ENCODE measurements around the gene RND1.
A peak's percentile ranks its signal among the peaks of the same experiment; 100 is the strongest.
"Not testable (repeated sequence)": the region's sequence is repeated elsewhere in the genome, so short reads cannot be mapped to it uniquely, and the experiment has no call there.

Gene RND1

DNA sequence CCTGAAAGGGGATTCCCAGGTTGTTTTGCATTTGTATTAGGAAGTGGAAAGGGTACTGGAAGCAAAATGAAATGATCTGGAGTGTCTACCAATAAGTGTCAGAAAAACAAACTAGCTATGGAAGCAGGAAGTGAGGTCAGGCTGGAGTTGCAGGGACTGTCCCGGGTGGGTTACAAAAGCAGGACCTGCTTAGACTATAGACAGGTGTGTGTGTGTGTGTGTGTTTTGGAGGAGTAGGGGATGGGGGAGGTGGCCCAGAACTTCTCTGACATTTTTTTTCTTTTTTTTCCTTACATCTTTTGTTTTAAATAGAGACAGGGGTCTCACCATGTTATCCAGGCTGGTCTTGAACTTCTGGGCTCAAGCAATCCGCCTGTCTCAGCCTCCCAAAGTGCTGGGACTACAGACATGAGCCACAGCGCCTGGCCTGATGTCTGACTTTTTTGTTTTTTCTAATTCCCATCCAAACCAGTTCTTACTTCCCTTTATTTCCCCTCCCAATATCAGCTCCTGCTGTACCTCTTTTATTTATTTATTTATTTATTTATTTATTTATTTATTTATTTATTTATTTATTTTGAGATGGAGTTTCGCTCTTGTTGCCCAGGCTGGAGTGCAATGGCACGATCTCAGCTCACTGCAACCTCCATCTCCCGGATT is 512 bp upstream of the RND1 start:
- no peak for DNase-seq

DNA sequence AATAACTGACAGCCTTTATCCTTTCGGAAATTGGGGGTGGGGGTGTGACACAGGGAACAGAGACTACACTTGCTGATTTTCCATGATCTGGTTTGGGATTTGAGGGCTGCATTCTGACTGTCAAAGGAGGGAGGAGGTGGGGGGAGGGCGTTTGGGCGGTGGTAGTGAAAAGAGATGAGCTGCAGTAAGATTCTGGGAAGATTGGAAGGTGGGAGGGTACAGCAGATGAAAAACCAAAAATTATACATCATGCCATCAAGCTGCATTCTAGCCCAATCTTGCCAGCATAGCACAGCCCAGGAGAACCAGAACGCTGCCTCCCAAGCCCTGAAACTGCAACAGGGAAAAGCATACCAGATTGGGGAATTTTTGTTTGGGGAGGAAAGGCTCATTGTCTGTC is 2.4 kb downstream of the RND1 start:
- DNase-seq = no peak

DNA sequence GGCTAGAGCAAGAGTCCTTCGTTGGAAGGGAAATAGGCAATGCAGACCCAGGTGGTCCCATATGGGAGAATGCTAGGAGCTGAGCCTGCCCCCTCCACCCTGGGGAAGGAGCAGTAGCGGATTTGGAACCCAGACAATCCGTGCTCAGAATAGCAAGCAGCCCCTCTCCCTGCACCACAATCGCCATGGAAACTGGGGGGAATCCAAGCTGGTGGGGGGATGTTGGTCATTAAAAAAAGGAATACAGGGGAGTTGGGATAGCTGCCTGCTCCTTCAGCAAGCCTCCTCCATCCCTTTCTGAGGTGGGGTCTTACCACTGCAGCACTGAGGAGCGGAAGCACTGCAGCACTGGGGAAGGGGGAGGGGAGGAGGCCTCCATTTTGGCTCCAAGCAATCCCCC is 2.9 kb downstream of the RND1 start:
- no peak for DNase-seq

DNA sequence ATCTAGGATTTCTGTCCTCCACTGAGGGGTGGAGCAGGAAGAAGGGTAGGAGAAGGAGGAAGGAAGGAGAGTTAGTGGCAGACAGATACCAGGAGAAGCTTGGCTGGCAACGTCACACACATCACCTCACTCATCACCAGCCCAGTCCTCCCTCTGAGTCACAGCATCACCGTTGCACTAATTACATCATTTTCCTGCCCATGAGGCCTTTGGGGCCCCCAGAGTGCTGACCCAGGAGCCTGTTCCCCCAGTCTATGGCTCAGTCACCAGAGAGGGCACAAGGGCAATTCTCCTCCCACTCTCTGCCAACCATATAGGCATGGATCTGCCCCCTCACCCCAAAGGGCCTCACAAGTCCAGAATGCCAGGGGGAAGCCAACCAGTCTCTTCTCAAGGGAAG is 4.6 kb downstream of the RND1 start:
- no peak for DNase-seq

DNA sequence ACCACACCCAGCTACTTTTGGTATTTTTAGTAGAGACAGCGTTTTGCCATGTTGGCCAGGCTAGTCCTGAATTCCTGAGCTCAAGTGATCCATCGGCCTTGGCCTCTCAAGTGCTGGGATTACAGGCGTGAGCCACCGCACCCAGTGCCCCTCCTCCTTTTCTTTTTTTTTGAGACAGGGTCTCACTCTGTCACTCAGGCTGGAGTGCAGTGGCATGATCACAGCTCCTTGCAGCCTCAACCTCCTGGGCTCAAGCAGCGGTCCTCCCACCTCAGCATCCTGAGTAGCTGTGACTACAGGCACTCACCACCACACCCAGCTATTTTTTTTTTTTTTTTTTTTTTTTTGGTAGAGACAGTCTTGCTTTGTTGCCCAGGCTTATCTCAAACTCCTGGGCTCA is 5.4 kb downstream of the RND1 start:
- not testable (repeated sequence) for DNase-seq

DNA sequence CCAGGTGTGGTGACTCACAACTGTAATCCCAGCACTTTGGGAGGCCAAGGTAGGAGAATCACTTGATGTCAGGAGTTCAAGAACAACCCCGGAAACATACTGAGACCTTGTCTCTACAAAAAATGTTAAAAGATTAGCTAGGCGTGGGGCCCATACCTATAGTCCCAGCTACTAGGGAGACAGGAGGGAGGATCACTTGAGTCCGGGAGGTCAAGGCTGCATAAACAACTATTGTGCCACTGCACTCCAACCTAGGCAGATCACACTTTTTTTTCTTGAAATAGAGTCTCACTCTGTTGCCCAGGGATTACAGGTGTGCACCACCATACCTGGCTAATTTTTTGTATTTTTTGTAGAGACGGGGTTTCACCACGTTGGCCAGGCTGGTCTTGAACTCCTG is 6.1 kb downstream of the RND1 start:
- DNase-seq = no peak

DNA sequence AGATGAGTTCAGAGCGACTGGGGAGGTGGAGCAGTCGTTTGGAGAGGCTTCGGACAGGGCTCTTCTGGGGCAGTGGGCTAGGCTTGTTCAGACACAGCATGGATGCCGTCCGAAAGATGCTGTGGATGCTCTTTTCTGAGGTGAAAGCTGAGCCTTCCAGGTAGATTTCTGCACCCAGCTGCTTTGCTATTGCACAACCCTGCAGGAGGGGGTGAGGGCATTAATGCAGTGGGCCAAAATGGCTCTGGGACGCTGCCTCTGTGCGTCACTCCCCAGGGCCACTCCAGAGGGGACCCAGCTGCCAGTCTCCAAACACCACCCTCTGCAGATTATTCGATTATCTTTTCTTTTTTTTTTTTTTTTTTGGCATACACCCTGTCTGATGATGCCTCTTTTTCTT is 7.6 kb downstream of the RND1 start:
- DNase-seq = no peak

DNA sequence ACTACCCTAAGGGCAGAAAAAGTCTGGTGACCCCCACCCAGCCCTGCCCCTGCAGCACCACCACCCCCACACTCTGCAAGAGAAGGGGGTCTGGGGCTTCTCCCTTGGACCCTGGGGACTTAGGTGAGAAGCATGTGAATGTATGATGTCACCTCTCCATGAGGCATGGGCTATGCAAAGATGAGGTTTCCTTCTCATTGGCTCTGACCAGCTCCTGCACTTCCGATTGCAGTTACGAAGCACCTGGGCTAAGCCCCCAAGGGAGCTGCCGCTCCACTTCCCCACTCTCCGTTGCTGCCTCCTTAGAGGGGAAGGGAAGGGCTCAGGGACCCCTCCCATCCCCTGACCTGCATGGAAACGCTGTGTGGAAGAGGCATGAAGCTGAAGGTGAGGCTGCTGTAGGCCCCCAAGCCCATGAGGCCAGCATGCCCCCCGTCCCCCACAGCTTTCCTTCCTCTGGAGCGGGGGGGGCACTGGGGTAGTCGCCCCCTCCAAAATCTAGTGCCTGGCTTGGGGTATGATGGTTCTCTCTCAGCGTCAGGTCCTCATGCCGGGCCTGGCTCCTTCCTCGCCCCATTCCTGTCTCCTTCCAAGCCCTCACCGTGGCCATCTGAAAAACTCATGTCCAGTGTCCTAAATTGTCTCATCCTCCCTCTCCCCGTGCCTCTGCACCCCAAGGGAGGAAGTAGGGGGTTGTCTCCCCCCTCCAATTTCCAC is 8.2 kb downstream of the RND1 start:
- DNase-seq = no peak

DNA sequence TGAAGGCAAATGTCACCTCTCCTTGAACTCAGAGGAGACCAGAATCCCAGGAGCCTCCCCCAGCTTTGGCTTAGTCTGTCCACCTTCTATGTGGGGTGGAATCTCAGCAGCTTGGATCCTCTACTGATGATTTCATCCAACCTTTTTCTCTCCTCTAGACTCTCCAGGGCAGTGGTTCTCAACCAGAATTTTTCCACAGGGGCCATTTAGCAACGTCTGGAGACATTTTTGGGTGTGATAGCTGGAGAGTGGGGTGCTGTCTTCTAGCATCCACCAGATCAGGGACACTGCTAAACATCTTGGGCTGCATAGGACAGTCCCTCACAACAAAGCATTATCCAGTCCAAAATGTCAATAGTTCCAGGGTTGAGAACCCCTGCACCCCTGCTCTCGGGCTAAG is 9.3 kb downstream of the RND1 start:
- DNase-seq = no peak

DNA sequence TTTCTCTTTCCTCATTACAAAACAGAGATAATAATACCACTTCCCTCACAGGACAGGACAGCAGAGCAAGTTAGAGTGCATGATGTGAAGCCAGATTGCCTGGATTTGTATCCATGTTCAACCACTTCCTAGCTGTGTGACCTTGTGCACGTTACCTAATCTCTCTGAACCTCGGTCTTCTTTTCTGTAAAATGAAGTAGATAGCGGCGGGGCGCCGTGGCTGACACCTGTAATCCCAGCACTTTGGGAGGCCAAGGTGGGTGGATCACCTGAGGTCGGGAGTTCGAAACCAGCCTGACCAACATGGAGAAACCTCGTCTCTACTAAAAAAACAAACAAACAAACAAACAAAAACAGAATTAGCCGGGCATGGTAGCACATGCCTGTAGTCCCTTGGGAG is 10.7 kb downstream of the RND1 start:
- not testable (repeated sequence) for DNase-seq

DNA sequence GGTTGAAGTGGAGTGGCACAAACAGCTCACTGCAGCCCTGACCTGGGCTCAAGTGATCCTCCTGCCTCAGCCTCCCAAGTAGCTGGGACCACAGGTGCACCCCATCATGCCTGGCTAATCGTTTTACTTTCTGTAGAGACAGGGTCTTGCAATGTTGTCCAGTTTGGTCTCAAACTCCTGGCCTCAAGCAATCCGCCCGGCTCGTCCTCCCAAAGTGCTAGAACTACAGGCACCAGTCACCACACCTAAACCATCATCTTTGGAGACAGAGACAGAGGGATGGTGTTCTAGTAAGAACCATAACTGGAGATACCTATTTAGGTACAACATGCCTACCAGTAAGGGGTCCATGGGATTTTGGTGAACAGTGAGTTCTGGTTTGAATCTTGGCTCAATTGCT is 11.2 kb downstream of the RND1 start:
- DNase-seq = no peak

DNA sequence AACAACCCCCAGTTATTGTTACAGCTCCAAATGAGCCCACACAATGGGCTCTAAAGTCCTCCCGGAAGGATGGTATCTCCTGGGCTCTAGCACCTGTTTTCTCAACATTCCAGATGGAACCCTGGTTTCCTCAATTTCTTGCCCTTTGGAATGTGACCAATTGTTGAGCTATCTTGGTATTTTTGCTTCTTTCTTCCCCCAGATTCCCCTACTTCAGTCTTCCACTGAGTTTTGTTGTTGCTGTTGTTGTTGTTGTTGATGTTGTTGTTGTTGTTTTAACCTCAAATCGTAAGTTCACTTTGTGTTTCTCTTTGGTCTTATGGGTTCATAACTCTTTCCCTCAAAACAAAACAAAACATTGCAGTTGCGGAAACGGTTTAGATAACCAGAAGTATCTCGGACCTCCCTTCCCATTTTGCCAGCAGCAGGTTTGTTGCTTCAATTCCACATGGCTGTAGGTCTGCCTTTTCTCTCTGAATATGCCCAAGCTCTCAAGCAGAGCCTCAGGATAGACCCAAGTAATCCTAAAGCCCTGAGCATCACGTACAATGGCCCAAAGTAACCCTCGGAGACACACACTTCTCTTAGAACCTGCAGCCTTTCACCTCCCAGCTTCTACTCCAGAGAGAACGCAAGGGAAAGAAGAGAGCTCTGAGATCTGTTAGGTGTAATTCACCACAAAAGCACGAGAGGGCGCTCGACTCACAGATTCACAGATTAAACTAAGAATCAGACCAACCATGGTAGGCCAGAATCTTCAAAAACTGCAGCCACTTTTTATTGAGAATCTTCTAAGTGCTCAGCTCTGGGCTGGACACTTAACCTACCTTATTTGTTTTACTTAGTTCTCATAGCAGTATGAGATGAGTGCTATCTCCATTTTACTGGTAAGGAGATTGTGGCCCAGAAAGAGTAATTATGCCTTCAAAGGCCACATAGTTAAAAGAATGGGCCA is 12.7 kb downstream of the RND1 start:
- DNase-seq = peak; percentile 88

DNA sequence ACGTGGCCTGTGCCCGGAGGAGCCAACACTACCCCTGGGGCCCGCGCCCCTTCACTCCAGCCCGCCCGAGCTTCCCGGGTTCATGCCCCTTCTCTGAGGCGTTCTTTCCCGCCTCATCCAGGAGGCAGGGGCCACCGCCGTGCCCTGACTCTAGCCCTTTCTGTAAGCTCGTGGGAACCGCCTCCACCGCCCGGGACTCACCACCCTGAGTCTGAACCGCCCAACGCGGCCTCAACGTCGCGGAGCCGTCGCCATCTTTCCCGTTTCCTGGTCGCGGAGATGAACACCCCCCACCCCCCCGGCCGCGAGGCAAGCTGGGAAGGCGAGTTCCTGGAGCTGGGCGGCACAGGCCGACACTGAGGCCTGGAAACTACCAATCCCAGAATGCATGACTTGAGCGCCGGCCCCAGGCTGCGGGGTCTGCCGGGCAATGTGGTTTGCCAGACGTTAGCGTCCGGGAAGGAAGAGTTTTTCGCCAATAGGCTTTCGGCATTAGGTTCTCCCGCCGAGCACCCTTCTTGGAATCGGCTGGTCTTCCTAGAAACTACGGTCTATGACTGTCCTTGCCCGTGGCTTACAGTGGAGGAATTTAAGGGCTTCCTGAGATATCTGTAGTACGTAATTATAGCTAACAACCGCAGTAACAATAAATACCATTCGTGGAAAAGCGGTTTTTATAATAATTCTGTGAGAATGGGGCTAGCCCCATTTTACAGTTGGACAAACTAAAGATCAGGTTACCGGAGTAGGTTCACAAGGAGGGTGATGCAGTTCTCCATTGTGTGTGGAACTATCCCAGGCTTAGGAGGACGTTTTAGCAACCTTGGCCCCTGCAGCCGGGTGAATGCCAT is 13.6 kb downstream of the RND1 start, which contains the start of gene DDX23:
Gene DDX23 (minus strand): TSS at position 281 of the 851 bp plus-strand sequence. CDS start 6,381 bp downstream, outside the sequence.
- DNase-seq = peak; percentile 98

DNA sequence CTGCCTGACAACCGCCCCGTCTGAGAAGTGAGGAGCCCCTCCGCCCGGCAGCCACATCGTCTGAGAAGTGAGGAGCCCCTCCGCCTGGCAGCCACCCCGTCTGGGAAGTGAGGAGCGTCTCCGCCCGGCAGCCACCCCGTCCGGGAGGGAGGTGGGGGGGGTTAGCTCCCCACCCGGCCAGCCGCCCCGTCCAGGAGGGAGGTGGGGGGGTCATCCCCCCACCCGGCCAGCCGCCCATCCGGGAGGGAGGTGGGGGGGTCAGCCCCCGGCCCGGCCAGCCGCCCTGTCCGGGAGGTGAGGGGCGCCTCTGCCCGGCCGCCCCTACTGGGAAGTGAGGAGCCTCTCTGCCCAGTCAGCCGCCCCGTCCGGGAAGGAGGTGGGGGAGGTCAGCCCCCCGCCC is 23.6 kb downstream of the RND1 start:
- DNase-seq = not testable (repeated sequence)

DNA sequence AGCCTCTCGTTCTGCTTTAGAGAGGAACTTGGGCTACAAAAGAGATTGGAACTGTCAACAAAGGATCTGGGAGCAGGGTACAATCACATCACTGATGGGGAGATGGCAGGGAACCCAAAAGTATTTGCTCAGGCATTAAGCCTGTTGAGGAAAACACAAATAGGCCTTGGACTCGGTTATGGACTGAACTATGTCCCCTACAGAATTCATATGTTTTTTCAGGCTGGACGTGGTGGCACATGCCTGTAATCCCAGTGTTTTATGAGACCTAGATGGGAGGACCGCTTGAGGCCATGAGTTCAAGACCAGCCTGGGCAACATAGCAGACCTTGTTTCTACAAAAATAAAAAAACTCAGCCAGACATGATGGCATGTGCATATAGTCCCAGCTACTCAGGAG is 27.6 kb downstream of the RND1 start:
- DNase-seq = no peak

DNA sequence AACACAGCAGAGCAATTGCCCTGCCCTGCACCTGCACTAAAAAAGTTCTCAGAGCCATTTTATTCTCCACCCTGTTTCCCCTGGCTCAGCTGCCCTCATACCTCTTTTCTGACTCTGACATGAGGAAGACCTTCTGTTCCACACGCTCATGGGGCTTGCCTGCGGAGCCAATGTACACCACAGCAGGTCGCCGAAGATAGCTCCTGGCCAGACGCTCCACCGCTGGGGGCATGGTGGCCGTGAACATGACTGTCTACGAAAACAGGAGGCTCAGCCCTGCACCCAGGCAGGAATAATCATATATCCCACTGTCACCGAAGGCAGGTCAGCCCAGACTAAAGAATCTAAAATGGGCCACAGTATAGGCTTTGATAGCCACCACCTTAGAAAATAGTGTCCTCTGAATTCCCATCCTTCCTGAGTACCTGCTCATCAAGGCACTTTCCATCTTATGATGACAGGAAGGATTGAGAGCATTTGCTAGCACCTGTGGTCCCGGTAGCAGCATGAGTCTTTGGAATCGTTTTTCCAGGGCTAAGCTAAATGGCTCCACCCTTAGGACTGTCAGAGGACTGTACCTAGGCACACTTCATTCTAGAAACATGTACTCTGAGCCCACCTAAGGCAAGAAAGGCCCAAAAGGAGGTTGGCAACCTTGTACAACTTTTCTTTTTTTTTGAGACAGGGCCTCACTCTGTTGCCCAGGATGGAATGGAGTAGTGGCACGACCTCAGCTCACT is 33.2 kb downstream of the RND1 start:
- no peak for DNase-seq

DNA sequence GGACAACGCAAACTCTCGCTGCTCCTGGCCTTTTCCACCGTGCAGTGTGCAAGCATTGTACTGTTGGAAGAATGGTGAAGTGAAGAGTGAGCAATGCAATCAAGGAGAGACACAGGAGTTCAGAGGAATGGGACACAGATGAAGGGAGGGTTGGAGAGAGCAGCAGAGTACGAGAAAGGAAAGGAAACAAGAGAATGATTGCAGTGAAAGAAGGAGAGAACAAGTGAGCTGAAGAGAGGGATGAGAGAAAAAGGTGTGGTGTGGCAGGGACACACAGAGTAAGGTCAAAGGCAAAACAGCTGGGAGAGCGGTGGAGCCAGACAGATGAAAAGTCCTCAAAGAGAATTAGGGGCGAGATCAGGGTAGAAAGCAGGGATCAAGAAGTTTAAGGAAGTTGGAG is 34.4 kb downstream of the RND1 start:
- DNase-seq = no peak

DNA sequence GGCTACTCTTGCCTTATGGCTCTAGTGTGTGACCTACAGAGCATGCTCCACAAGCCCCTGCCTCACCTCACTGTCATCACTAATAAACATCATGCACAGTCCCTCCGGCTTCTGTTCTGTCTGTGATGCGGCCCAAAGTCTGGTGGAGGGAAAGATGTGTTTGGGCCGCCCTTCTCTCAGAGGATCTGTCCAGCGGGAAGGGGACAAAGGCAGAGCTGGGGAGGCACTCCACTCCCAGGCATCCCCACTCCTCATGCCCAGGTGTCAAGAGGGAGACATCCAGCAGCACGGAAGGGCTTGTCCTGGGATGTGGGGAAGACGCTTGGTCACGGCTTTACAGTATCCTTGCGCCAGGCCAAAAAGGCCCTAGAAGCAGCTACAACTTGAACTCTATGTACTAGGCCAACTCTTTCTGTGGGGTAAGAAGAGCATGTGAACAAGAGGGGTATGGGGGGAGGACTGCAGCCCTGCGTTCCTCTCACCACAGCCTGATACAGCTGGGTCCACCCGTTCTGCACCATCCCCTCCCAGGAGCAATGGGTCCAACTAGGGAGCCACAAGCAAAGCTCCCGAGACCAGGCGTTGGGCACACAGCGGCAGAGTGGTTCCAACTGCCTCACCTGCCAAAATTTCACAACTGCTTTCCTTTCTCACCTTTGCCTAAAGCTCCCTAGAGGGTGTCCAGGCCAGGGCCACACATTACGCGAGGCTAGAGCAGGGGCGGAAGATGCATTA is 36.7 kb downstream of the RND1 start:
- DNase-seq = no peak

DNA sequence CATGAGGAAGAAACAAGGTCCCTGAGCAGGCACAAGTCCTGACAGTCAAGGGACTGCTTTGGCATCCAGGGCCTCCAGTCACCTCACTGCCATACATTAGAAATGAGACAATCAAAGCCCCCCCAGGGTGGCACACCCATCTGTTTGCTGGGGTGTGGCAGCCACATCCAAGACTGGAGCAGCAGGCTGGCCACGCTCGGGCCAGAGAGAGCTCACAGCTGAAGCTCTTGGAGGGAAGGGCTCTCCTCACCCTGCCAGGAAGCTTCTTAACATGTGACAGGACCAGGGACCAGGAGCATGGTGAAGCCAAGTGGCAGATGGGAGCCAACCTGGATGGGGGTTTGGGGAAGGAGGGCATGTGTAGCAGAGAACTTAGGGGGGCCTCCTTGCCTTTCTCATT is 37.4 kb downstream of the RND1 start:
- no peak for DNase-seq

DNA sequence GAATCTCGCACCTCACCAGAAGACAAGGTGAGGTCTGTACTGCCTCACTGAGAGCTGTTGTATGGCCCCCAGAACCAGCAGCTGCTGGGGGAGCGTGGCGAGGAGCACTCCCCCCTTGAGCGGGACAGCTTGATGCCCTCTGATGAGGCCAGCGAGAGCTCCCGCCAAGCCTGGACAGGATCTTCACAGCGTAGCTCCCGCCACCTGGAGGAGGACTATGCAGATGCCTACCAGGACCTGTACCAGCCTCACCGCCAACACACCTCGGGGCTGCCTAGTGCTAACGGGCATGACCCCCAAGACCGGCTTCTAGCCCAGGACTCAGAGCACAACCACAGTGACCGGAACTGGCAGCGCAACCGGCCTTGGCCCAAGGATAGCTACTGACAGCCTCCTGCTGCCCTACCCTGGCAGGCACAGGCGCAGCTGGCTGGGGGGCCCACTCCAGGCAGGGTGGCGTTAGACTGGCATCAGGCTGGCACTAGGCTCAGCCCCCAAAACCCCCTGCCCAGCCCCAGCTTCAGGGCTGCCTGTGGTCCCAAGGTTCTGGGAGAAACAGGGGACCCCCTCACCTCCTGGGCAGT is 38.1 kb downstream of the RND1 start:
- no peak for DNase-seq

DNA sequence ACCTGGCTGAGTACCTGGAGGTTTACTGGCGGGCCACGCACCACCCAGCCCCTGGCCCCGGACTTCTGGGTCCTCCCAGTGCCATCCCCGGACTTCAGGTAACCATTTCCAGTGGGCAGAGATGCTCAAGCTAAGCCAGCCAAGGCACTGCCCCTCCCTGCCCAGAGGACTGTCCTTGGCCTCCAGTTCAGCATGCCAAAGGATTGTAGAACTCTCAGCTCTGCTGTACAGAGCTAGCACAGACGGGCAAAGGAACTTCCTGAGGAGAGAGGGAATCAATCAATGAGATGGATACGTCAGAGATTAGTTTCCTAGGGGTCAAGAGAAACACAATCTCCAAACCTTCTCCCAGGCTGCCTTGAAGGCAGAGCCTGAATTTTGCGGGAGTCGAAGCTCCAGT is 38.6 kb downstream of the RND1 start:
- no peak for DNase-seq

Data from fibroblast of upper back skin (primary cell).